H9 (cell line): ENCODE data around the gene ITPKB. TPM values are rescaled to one million over a fixed set of nuclear protein-coding genes. Genes with fewer than 3 reads are reported as not detected.

Experiments
- DNase-seq: peaks from one replicate; pipeline ENCODE4 v3.0.0-alpha.2; 2017
- H2AFZ ChIP-seq: one replicate; pipeline ENCODE4 v1.6.1; 2013; ENCODE audit warnings: mild to moderate bottlenecking, low read length, control low read depth, moderate library complexity
- H2AK5ac ChIP-seq: 2 replicates; pipeline ENCODE4 v1.6.1; 2013; ENCODE audit warnings: low read length, control low read depth, mixed read lengths; ENCODE audit not compliant: insufficient read length
- H2BK120ac ChIP-seq: one replicate; pipeline ENCODE4 v1.6.1; 2013; ENCODE audit warnings: low read depth, mild to moderate bottlenecking, low read length, control low read depth, inconsistent platforms; ENCODE audit not compliant: poor library complexity, severe bottlenecking
- H2BK12ac ChIP-seq: 2 replicates; pipeline ENCODE4 v1.6.1; 2013; ENCODE audit warnings: low read length, control low read depth, mixed read lengths, low read depth; ENCODE audit not compliant: insufficient read length
- H2BK15ac ChIP-seq: 2 replicates; pipeline ENCODE4 v1.6.1; 2013; ENCODE audit warnings: low read depth, low read length, control low read depth
- H2BK20ac ChIP-seq: one replicate; pipeline ENCODE4 v1.6.1; 2013; ENCODE audit warnings: low read depth, mild to moderate bottlenecking, low read length, control low read depth, inconsistent platforms; ENCODE audit not compliant: poor library complexity, severe bottlenecking
- H2BK5ac ChIP-seq: 2 replicates; pipeline ENCODE4 v1.6.1; 2013; ENCODE audit warnings: low read length, control low read depth, mixed read lengths; ENCODE audit not compliant: insufficient read length
- H3K14ac ChIP-seq: 2 replicates; pipeline ENCODE4 v1.6.1; 2013; ENCODE audit warnings: low read length, control low read depth; ENCODE audit not compliant: insufficient read depth
- H3K18ac ChIP-seq: 2 replicates; pipeline ENCODE4 v1.6.1; 2013; ENCODE audit warnings: low read depth, mild to moderate bottlenecking, mixed read lengths, low read length, control low read depth; ENCODE audit not compliant: insufficient read length
- H3K23ac ChIP-seq: 2 replicates; pipeline ENCODE4 v1.6.1; 2013; ENCODE audit warnings: low read length, control low read depth, mixed read lengths, low read depth; ENCODE audit not compliant: insufficient read length
- H3K23me2 ChIP-seq: 2 replicates; pipeline ENCODE4 v1.6.1; 2013; ENCODE audit warnings: low read depth, mild to moderate bottlenecking, mixed read lengths, low read length, control low read depth; ENCODE audit not compliant: insufficient read length, poor library complexity, severe bottlenecking
- H3K27ac ChIP-seq: 2 replicates; pipeline ENCODE4 v1.5.1; 2013; ENCODE audit warnings: low read length, control low read depth, mixed read lengths, low read depth; ENCODE audit not compliant: insufficient read length
- H3K27me3 ChIP-seq: 2 replicates; pipeline ENCODE4 v1.6.1; 2013; ENCODE audit warnings: low read length, control low read depth, inconsistent platforms; ENCODE audit not compliant: insufficient read depth
- H3K4ac ChIP-seq: 2 replicates; pipeline ENCODE4 v1.6.1; 2013; ENCODE audit warnings: low read depth, mild to moderate bottlenecking, control low read depth, inconsistent platforms, low read length, moderate library complexity
- H3K4me1 ChIP-seq: 2 replicates; pipeline ENCODE4 v1.6.1; 2013; ENCODE audit warnings: low read length, control low read depth, inconsistent platforms; ENCODE audit not compliant: insufficient read depth
- H3K4me2 ChIP-seq: 2 replicates; pipeline ENCODE4 v1.6.1; 2013; ENCODE audit warnings: low read length, control low read depth, mixed read lengths; ENCODE audit not compliant: insufficient read length, insufficient read depth
- H3K56ac ChIP-seq: 2 replicates; pipeline ENCODE4 v1.6.1; 2013; ENCODE audit warnings: low read depth, mild to moderate bottlenecking, mixed read lengths, low read length, control low read depth; ENCODE audit not compliant: insufficient read length
- H3K79me1 ChIP-seq: 2 replicates; pipeline ENCODE4 v1.6.1; 2013; ENCODE audit warnings: low read depth, mild to moderate bottlenecking, moderate library complexity, low read length, control low read depth, inconsistent platforms; ENCODE audit not compliant: insufficient read depth, poor library complexity, severe bottlenecking
- H3K79me2 ChIP-seq: 2 replicates; pipeline ENCODE4 v1.6.1; 2013; ENCODE audit warnings: low read length, control low read depth, inconsistent platforms; ENCODE audit not compliant: insufficient read depth
- H3K9ac ChIP-seq: 2 replicates; pipeline ENCODE4 v1.6.1; 2013; ENCODE audit warnings: low read length, control low read depth, mixed read lengths; ENCODE audit not compliant: insufficient read length; ENCODE audit errors: extremely low read depth
- H3K9me3 ChIP-seq: one replicate; pipeline ENCODE4 v1.6.1; 2013; ENCODE audit warnings: low read depth, low read length, inconsistent platforms; ENCODE audit not compliant: control insufficient read depth
- H3T11ph ChIP-seq: one replicate; pipeline ENCODE4 v1.6.1; 2013; ENCODE audit warnings: mild to moderate bottlenecking, low read length, control low read depth, inconsistent platforms
- H4K20me1 ChIP-seq: one replicate; pipeline ENCODE4 v1.6.1; 2013; ENCODE audit not compliant: control insufficient read depth, insufficient read length, insufficient read depth
- H4K5ac ChIP-seq: 2 replicates; pipeline ENCODE4 v1.6.1; 2013; ENCODE audit warnings: low read depth, mild to moderate bottlenecking, mixed read lengths, low read length, control low read depth; ENCODE audit not compliant: insufficient read length
- H4K8ac ChIP-seq: replicated peaks from 2 replicates; pipeline ENCODE4 v1.6.1; 2013; ENCODE audit warnings: low read length, control low read depth, mixed read lengths, low read depth; ENCODE audit not compliant: insufficient read length
- H4K91ac ChIP-seq: 2 replicates; pipeline ENCODE4 v1.6.1; 2013; ENCODE audit warnings: low read depth, mild to moderate bottlenecking, moderate library complexity, mixed read lengths, low read length, control low read depth; ENCODE audit not compliant: insufficient read length
- H3K27ac Mint-ChIP-seq, 3 experiments: 2 replicates in 2 of 3; 3 replicates in 1 of 3; pipeline ENCODE4 v1.8.0; 2020 to 2021; ENCODE audit warnings: mixed read lengths in 3 of 3, mild to moderate bottlenecking in 1 of 3, moderate library complexity in 1 of 3
- H3K27me3 Mint-ChIP-seq: 2 replicates; pipeline ENCODE4 v1.8.0; 2021; ENCODE audit warnings: low read depth, mild to moderate bottlenecking, moderate library complexity, mixed read lengths
- H3K36me3 Mint-ChIP-seq, 3 experiments: 2 replicates in 2 of 3; 3 replicates in 1 of 3; pipeline ENCODE4 v1.8.0; 2020 to 2021; ENCODE audit warnings: low read depth in 3 of 3, mixed read lengths in 3 of 3; ENCODE audit not compliant: insufficient read depth in 1 of 3
- H3K4me1 Mint-ChIP-seq, 2 experiments: 2 replicates each; pipeline ENCODE4 v1.8.0; 2020; ENCODE audit warnings: mixed read lengths in 2 of 2
- H3K4me3 Mint-ChIP-seq, 2 experiments: 2 replicates in 1 of 2; 3 replicates in 1 of 2; pipeline ENCODE4 v1.8.0; 2020 to 2021; ENCODE audit warnings: mild to moderate bottlenecking in 2 of 2, mixed read lengths in 2 of 2, moderate library complexity in 1 of 2
- H3K9me3 Mint-ChIP-seq, 2 experiments: 2 replicates in 1 of 2; 3 replicates in 1 of 2; pipeline ENCODE4 v1.8.0; 2020; ENCODE audit warnings: mild to moderate bottlenecking in 2 of 2, mixed read lengths in 2 of 2, moderate library complexity in 1 of 2
- WGBS: extraction: QIAGEN DNeasy Blood & Tissue Kit; methylation state at CpG from one replicate; pipeline ENCODE4 v1.1.7; 2013; ENCODE audit warnings: missing lambda C conversion rate, low lambda C conversion rate, mixed read lengths; ENCODE audit not compliant: insufficient read length; ENCODE audit errors: extremely low coverage; 5-methylcytosine and 5-hydroxymethylcytosine counted together
- total RNA-seq: library from RNA; stranded (reverse); gene quantifications from 2 replicates; pipeline ENCODE4 v1.2.1, GENCODE V29; 2021
- TF ChIP-seq, protein P1 (sequence below): fragments of 200-600 bp; sonication (generic); conservative IDR thresholded peaks from 3 replicates; pipeline ENCODE4 v1.8.0; 2021; ENCODE audit warnings: antibody characterized with exemption, mild to moderate bottlenecking

Gene ITPKB
- total RNA-seq, 1 experiment from 2014 or later: 3.8 TPM

- Histone ChIP-seq H4K8ac (no peak overlapping the region), H3K9me3 (no peaks in the 10 kb centered on the region), H3K27me3 (no peaks in the 10 kb centered on the region), H3K4me1 (peaks cover 16% of the 10 kb centered on the region; the same call in 1 of the 2 replicates), H3K56ac (no peak overlapping the region), H3K27ac (peak overlapping the region; percentile 10), H2BK15ac (no peak overlapping the region), H3K9ac (no peak overlapping the region), H3K23me2 (no peaks in the 10 kb centered on the region), H3K79me1 (no peaks in the 10 kb centered on the region), H2AFZ (no peak overlapping the region), H4K5ac (no peak overlapping the region), H3K14ac (peak overlapping the region; percentile 27; the same call in 1 of the 2 replicates), H4K91ac (peak overlapping the region; percentile 7), H4K20me1 (no peaks in the 10 kb centered on the region), H3K4me2 (no peak overlapping the region), H3K4ac (no peak overlapping the region; the same call in 1 of the 2 replicates), H2AK5ac (peak overlapping the region; percentile 13), H2BK20ac (no peak overlapping the region), H2BK12ac (peak overlapping the region; percentile 67), H3K18ac (peak overlapping the region; percentile 4), H3T11ph (no peak overlapping the region), H3K23ac (no peak overlapping the region), H2BK120ac (no peak overlapping the region), H2BK5ac (no peak overlapping the region), H3K79me2 (no peaks in the 10 kb centered on the region)
- H3K36me3 Mint-ChIP-seq: no peaks in the 10 kb centered on the region
- peaks cover 62 to 69% of the 10 kb centered on the region in 2 experiments for H3K4me1 Mint-ChIP-seq
- peaks cover 2% of the 10 kb centered on the region for H3K27me3 Mint-ChIP-seq
- peak overlapping the region in 1 of 2 experiments; percentile 32; a peak in 1 of 5 replicates for H3K4me3 Mint-ChIP-seq
- WGBS: no CpG with 5 or more reads among the region's 8 CpGs
- TF ChIP-seq, protein P1, sequence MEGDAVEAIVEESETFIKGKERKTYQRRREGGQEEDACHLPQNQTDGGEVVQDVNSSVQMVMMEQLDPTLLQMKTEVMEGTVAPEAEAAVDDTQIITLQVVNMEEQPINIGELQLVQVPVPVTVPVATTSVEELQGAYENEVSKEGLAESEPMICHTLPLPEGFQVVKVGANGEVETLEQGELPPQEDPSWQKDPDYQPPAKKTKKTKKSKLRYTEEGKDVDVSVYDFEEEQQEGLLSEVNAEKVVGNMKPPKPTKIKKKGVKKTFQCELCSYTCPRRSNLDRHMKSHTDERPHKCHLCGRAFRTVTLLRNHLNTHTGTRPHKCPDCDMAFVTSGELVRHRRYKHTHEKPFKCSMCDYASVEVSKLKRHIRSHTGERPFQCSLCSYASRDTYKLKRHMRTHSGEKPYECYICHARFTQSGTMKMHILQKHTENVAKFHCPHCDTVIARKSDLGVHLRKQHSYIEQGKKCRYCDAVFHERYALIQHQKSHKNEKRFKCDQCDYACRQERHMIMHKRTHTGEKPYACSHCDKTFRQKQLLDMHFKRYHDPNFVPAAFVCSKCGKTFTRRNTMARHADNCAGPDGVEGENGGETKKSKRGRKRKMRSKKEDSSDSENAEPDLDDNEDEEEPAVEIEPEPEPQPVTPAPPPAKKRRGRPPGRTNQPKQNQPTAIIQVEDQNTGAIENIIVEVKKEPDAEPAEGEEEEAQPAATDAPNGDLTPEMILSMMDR: no peak
- H3K27ac Mint-ChIP-seq: peak overlapping the region; percentile 83 to 92 (median 88); a peak in 6 of 7 replicates
- no peaks in the 10 kb centered on the region for H3K9me3 Mint-ChIP-seq
- no peak for DNase-seq
Measured at GRCh38 chr1:226654668-226655055, 84.4 kb downstream of the ITPKB start.
